IPS-NIHi7 (cell line): ENCODE data around the gene ADAMTS12.

ENCODE experiments used
- DNase-seq: peaks from one replicate; pipeline ENCODE4 v3.0.0; 2012; ENCODE audit warnings: mixed read lengths; ENCODE audit errors: extremely low spot score

ADAMTS12 gene

DNA sequence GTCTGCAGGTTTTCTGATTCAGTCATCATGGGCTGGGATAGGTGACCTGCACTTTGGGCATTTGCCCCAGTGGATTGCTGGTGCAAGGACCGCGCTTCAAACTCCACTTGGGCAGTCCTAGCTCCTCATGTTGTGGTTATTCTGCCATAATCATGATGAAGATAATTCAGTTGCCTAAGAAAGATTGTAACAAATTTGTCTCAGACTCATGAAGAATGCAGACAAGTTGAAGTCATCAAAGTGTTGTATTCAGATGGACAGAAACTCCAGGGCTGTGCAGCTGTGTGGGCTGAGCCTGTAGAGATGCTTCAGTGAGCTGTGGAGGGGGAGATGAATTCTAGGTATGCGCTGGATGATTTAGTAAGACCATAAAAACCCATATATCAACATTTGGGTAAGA lies 412.5 kb downstream of the ADAMTS12 start:
- no peak for DNase-seq

- no peak for DNase-seq
These were observed 414.0 kb downstream of the ADAMTS12 start for GRCh38 chr5:33477816-33478215.

DNA sequence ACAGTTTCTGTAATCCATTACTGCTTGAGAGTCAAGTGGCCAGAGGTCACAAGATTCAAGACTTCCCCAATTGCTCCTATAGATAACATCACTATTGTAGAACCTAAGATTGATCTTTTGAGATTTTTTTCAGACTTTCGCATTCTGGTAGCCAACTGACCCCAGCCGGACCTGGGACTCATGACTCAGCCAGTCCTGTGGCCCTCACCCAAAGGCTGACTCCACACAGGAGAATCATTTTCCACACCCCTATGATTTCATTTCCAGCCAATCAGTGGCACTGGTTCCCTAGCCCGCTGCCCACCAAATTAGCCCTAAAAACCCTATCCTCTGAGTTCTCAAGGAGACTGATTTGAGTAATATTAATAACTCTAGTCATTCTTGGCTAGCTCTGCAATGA lies 414.8 kb downstream of the ADAMTS12 start:
- no peak for DNase-seq

DNA sequence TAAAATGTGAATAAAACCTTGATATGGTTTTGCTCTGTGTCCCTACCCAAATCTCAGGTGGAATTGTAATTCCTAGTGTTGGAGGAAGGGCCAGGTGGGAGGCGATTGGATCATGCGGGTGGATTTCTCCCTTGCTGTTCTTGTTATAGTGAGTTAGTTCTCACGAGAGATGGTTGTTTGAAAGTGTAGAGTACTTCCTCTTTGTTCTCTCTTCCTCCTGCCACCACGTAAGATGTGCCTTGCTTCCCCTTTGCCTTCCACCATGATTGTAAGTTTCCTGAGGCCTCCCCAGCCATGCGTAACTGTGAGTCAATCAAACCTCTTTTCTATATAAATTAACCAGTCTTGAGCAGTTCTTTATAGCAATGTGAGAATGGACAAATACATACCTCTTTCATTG lies 416.1 kb downstream of the ADAMTS12 start:
- no peak for DNase-seq

DNA sequence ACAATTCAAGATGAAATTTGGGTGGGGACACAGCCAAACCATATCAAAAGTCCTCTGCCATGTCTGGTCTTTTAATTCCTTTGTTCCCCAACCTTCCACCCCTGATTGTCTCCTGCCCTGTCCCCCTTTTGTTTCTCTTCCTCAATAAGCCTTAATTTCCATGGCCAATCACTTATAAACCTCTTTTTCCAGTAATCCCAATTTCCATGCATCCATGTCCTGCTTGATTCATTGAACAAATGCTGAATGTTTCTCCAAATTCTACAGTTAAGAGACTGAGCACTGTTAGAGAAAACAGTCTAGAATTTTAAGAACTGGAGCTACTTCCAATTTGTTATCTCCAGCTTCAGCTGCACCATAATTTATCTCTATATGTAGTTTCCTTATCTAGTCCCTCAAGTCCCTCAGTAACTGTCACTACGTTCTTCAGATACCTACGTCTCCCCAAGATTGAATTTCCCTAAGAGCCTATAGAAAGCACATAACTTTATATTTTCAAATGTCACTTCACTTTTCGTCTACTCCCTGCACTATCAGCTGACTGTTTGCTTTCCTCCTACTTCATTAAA lies 416.8 kb downstream of the ADAMTS12 start:
- DNase-seq: no peak

GRCh38 chr5:33474004-33474403 lies 417.8 kb downstream of the ADAMTS12 start:
- DNase-seq: no peak
